HPDE6-E6E7 (cell line): ENCODE data around the gene ENTHD1.

Experiments
- DNase-seq: peaks from one replicate; pipeline ENCODE4 v3.0.0; 2011; ENCODE audit warnings: missing footprints; ENCODE audit errors: extremely low spot score

ENTHD1 gene

DNA sequence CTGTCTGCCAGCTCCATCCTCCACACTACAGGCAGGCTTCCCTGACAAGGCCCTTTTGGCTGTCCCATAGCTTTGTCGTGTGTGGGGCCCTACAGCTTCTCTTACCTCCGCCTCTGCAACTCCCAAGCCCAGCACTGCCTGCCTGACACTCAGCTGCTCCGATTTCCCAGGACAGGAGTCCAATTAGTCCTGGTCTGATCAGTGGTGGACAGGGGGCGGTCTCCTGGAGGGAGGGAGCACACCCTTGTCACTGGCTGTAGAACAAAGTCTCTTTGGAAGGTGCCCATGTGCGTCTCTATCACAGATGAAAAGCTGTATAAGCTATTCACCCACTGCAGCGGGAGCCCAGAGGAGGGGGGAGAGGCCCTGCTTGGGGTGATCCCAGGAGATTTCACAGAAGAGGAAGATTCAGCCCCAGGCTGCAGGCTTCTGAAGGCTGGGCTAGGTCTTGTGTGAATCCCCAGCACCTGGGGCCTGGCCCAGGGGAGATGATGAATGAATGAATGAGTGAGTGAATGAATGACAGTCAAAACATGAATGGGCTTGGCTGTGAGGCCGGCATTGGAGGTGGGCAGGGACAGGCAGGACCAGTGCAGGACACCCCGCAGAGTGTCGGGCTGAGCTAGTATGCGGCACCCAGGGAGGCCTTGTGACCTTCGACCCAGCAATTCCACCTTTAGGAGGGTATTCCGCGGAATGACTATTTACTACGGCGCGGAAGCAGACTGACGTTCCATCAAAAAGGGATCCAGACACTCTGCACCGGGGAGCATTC lies 180.6 kb downstream of the ENTHD1 start:
- DNase-seq = no peak

DNA sequence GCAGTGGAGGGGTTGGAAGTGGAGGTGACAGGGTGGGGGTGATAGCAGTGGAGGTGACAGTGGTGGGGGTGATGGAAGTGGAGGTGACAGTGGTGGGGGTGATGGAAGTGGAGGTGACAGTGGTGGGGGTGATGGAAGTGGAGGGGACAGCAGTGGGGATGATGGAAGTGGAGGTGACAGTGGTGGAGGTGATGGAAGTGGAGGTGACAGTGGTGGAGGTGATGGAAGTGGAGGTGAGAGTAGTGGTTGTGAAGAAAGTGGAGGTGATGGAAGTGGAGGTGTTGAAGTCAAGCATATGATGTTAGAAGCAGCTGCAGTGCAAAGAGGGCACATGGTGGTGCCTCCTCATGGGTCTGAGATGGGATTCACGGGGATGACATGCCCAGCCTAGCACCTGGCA lies 181.5 kb downstream of the ENTHD1 start:
- no peak for DNase-seq

GRCh38 chr22:39710380-39711150 lies 183.0 kb downstream of the ENTHD1 start:
- DNase-seq = no peak

- DNase-seq = no peak
These were observed 185.7 kb downstream of the ENTHD1 start for GRCh38 chr22:39707816-39708215.

GRCh38 chr22:39707351-39707750 lies 186.2 kb downstream of the ENTHD1 start:
- no peak for DNase-seq

DNA sequence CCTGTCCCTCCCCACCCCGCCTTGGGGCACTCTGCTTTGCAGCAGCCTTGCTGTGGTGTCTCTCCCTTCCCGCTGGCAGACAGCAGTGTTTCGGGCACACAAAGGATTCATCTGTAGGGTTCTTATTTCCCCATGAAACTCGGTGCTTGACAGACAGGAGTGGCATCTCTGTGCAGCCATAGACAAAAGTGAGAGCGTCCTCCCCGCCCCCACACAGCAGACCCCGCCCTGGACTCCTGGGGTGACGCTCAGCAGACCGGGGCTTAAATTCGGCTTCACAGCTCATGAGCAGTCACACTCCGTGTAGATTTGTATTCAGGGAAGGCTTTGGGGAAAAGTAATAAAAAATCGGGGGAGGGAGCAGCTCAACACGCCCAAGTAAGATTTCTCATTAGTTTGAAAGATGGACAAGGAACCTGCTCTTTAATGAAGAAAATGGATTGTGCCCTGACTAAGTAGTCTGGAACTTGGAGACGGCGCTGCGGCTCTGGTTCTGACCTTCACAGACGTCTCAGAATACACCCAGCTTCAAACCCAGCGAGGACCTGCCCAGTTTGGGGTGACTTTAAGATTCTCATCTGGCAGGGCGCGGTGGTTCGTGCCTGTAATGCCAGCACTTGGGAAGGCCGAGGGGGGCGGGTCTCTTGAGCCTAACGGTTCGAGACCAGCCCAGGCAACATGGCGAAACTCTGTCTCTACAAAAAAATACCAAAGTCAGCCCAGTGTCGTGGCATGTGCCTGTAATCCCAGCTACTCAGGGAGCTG lies 187.0 kb downstream of the ENTHD1 start:
- DNase-seq = no peak

GRCh38 chr22:39705386-39705785 lies 188.2 kb downstream of the ENTHD1 start:
- no peak for DNase-seq

DNA sequence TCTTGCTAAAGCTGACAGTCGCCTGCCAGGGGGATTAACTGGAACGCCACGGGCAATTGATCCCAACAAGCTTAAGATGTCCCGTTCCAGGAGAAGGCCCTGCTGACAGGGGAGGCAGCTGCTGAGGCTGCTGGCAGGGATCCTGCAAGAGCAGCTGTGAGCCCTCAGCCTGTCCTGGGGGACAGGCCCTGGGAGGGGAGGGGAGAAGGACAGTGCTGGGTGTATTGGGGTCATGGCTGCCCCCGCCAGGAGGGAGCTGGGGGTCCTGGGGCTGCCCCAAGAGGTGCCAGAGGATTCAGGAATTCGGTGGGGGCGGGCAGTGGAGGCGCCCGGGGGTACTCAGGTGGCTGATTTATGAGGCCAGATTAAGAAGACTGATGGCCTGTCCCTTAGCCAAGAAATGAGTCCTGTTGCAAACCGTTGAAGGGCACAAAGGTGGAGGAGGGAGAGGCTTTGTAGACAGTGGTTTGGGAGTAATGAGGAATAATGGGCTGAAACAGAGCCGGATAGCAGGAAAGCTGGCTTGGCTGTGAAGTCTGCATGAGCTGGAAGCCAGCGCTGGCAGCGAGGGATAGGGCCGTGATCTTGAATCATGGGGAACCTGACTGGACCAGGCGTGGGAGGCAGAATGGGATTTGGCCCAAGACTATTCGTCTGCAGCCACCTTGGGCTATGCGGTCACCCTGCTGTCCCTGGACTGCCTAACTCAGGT lies 189.5 kb downstream of the ENTHD1 start:
- DNase-seq = no peak

- no peak for DNase-seq
These were observed 190.5 kb downstream of the ENTHD1 start for GRCh38 chr22:39703091-39703490.

DNA sequence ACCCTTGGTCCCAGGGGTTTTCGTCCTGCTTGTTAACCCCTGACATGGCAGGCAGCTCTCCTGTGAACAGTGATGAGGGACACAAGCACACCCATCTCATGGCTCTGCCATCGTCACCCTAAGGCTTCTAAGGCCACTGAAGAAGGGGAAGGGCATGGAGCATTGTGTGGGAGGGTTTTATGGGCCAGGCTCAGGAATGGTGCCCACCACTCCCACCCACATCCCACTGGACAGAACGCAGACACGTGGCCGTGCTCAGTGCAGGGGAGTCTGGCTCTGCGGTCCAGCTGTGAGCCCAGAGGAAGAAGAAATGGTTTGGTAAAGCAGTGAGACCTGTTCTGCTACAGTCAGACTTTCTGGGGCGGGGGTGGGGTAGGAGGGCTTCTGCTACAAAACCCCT lies 193.0 kb downstream of the ENTHD1 start:
- no peak for DNase-seq

DNA sequence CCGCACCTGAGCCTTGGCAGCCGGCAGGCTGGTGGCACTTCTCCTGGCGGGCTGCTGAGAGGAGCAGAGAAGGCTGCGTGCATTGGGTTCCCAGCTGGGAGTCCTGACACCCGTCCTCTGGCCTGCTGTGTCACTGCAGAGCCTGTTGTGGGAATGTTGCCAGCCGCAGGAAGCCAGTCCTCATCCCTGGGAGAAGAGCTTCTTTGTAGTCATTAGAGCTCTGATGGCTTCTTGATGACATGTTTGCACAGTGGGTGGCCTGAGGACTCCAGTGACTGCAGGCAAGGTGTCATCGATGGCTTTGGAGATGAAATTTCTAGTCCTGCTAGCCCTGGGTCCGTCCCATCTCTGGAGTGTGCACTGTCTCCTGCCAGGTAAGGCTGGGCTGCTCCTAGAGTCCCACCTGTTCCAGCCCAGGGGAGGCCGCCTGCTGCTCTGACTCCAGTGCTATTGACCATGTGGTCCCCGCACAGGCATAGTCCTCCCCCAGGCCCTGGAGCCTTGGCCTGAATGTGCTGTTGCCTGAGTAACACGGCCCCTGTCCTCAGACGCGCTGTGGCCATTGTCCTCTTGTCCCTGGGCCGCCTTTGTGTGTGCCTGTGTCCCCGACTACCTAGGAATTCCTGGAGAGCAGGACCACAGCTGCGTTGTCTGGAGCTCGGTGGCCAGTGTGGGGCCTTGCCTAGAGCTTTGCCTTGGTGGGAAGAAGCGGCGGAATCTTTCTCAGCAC lies 193.8 kb downstream of the ENTHD1 start:
- no peak for DNase-seq

DNA sequence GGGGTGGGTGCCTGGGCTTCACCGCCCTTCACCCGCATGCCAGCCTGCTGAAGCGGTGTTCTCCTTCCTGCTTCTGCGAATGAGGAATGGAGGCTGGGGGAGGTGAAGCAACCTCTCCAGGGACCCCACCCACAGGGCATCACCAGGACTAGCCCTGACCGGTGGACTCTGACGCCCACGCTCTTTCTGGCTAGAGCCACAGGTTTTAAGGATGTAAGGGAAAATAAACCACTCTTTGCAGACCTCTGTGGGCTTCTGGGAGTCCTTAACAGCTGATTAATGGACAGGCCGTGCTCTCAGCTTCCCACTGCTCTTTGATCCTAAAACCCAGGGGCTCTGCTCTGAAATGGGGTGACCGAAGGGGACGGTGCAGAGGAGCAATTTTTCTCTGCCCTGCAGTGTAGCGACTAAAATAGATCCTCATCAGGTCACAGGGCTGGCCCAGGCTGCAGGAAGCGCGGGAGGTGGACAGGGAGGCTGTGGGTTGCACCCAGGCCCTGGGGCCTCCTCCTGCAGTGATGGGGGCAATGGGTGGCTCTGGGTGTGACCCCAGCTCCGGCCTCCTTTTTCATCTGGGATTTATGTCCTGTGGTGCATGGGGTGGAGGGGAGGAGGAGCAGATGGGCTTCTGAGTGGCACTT lies 195.7 kb downstream of the ENTHD1 start:
- DNase-seq = no peak

DNA sequence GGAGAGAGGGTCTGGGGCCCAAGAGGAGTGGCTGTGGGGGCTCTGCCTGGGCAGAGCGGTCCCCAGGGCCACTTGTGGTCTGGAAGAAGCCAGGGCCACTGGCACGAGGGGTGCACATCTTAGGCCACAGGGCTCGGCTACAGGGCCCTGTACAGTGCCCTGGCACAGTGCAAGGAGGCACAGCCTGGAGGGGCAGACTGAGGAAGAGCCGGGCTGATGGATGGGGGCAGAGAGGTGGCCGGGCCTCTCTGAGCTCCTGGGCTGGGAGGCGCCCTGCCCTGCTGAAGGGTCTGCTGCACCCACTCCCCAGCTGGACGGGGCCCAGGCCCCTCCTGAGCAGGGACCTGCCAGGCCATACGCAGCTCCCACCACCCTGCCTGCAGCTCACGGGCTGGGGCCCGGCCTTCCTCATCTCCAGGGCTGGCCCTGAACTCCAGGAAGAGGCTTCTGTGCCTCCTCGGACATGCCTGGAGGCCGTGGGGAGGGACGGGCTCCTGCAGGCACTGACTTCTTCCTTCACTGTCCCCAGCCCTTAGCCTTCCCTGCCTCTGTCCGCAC lies 199.5 kb downstream of the ENTHD1 start:
- no peak for DNase-seq
